H1 (cell line): ENCODE results near the gene TRMT6. TPM values are rescaled to one million over a fixed set of nuclear protein-coding genes. Genes with fewer than 3 reads are reported as not detected.

ENCODE experiments used
- BRCA1 ChIP-seq: IDR thresholded peaks from 2 replicates; pipeline ENCODE4 v1.6.1; 2012; ENCODE audit warnings: low read depth, low read length, improper control_type of control experiment
- CEBPB ChIP-seq: IDR thresholded peaks from 2 replicates; pipeline ENCODE4 v1.6.1; 2012; ENCODE audit warnings: low read depth, low read length
- CHD2 ChIP-seq: IDR thresholded peaks from 2 replicates; pipeline ENCODE4 v1.6.1; 2012; ENCODE audit warnings: low read length, improper control_type of control experiment
- CTBP2 ChIP-seq: IDR thresholded peaks from 2 replicates; pipeline ENCODE4 v1.7.0; 2011; ENCODE audit warnings: borderline replicate concordance, mild to moderate bottlenecking, moderate library complexity, mixed read lengths, low read length; ENCODE audit not compliant: insufficient read depth, insufficient read length
- EGR1 ChIP-seq: IDR thresholded peaks from 2 replicates; pipeline ENCODE4 v1.6.1; 2011; ENCODE audit warnings: low read depth, low read length, borderline replicate concordance
- EP300 ChIP-seq, 2 experiments: IDR thresholded peaks; 1 replicate in 1 of 2; 2 replicates in 1 of 2; pipeline ENCODE4 v1.6.1; 2011 to 2012; ENCODE audit warnings: low read depth in 2 of 2, low read length in 2 of 2, mild to moderate bottlenecking in 2 of 2, borderline replicate concordance in 1 of 2, inconsistent platforms in 1 of 2, moderate library complexity in 1 of 2
- GABPA ChIP-seq: IDR thresholded peaks from 2 replicates; pipeline ENCODE4 v1.6.1; 2011; ENCODE audit warnings: mild to moderate bottlenecking, low read length, moderate library complexity, borderline replicate concordance; ENCODE audit not compliant: insufficient read depth
- HDAC2 ChIP-seq, 2 experiments: fragments of 300-600 bp in 1 of 2; sonication (generic) in 1 of 2; IDR thresholded peaks; 2 replicates each; pipeline ENCODE4 v1.6.1; 2011 to 2012; ENCODE audit warnings: low read depth in 2 of 2, low read length in 2 of 2, mild to moderate bottlenecking in 2 of 2, moderate library complexity in 2 of 2, borderline replicate concordance in 1 of 2, inconsistent platforms in 1 of 2
- JUND ChIP-seq: IDR thresholded peaks from 2 replicates; pipeline ENCODE4 v1.6.1; 2011; ENCODE audit warnings: mild to moderate bottlenecking, improper control_type of control experiment, low read length
- KDM4A ChIP-seq: IDR thresholded peaks from one replicate; pipeline ENCODE4 v1.7.1; 2012; ENCODE audit warnings: low read depth, mild to moderate bottlenecking, moderate library complexity, low read length, inconsistent platforms; ENCODE audit not compliant: severe bottlenecking
- NANOG ChIP-seq: IDR thresholded peaks from 2 replicates; pipeline ENCODE4 v1.6.1; 2011; ENCODE audit warnings: low read length, low read depth, mild to moderate bottlenecking, inconsistent platforms; ENCODE audit not compliant: insufficient read depth, poor library complexity, severe bottlenecking
- POU5F1 ChIP-seq: IDR thresholded peaks from 2 replicates; pipeline ENCODE4 v1.6.1; 2011; ENCODE audit warnings: low read depth, mild to moderate bottlenecking, low read length, moderate library complexity
- SAP30 ChIP-seq: fragments of 300-600 bp; sonication (generic); IDR thresholded peaks from 2 replicates; pipeline ENCODE4 v1.7.1; 2012; ENCODE audit warnings: low read length, moderate library complexity, mild to moderate bottlenecking, inconsistent platforms; ENCODE audit not compliant: insufficient read depth, insufficient replicate concordance
- TAF7 ChIP-seq: optimal IDR thresholded peaks from 2 replicates; pipeline ENCODE3; 2011; ENCODE audit warnings: low read depth, mild to moderate bottlenecking, inconsistent platforms, low read length, moderate library complexity, borderline replicate concordance
- TBP ChIP-seq: IDR thresholded peaks from 2 replicates; pipeline ENCODE4 v1.6.1; 2011; ENCODE audit warnings: low read depth, low read length, improper control_type of control experiment
- TCF12 ChIP-seq: IDR thresholded peaks from 2 replicates; pipeline ENCODE4 v1.6.1; 2011; ENCODE audit warnings: low read depth, mild to moderate bottlenecking, low read length
- polyA plus RNA-seq, 7 experiments: library from polyadenylated mRNA; depleted of rRNA in 3 of 7; stranded (reverse) in 5 of 7; unstranded in 2 of 7; fragments of >200 nt in 5 of 7; fragments of 200-250 nt in 2 of 7; gene quantifications; 1 replicate in 5 of 7; 2 replicates in 1 of 7; 4 replicates in 1 of 7; pipeline versions ENCODE4 v1.2.1 to v1.2.3, GENCODE V29; 2011 to 2013; ENCODE audit warnings: missing spikeins in 2 of 7, mixed read lengths in 2 of 7
- total RNA-seq: library from RNA; stranded (reverse); fragmentation: NEBNext Ultra II Directional; extraction: Animal tissue kit (Norgen Biotek cat#: 25700); gene quantifications from 2 replicates; pipeline ENCODE4 v1.2.1, GENCODE V29; 2021
- TF ChIP-seq, protein P1 (sequence below): IDR thresholded peaks from 2 replicates; pipeline ENCODE4 v1.6.1; 2012; ENCODE audit warnings: inconsistent platforms
- TF ChIP-seq, protein P2 (sequence below): IDR thresholded peaks from 2 replicates; pipeline ENCODE4 v1.6.1; 2012; ENCODE audit warnings: inconsistent platforms
- TF ChIP-seq, protein P3 (sequence below): IDR thresholded peaks from 2 replicates; pipeline ENCODE4 v1.6.1; 2011; ENCODE audit warnings: low read depth, mild to moderate bottlenecking, low read length; ENCODE audit not compliant: insufficient read depth
- TF ChIP-seq, protein P4 (sequence below): IDR thresholded peaks from 2 replicates; pipeline ENCODE4 v1.6.1; 2011; ENCODE audit warnings: low read length, improper control_type of control experiment

TRMT6 gene
- total and polyA plus RNA-seq, 2 of the 8 experiments (the other 6 are each of a cell fraction or from before 2014, with no cell fraction given) = 6.9 to 23.3 TPM

DNA sequence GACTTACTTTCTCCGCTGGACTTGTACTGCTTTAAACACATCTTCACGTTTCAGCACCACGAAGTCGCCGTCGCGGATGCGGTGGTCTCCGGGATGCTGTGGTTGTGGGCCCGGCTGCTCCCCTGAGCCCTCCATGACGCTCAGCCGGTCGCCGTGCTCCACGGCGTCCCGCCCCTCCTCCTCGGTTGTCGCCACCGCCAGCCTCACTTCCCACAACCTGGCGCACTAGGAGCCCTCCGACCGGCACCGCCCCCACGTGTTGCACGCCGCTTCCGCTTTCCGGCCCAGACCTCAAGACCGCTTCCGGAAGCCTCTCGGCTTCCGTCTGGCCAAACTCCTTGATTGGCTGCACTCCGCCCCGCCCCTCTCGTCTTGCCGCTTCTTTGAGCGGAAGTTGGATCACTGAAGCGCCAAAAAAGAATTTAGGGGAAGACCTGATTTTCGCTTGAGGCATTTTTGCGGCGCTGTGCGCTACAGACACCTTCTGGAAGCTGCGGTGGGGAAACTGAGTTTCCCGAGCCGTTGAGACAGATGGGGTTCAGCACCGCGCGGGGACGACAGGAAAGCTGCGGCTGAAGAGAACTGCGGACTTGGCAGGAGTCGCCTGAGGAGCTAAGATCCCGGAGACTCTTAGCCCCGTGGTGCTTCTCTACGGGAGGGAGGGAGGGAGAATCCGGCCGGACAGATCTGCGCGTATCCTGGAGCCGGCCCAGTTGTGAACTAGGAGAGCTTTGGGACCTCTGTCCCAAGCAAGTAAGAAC lies at the start of gene TRMT6, which contains the start of gene MCM8 (continued):
- peak; percentile 62 for TF ChIP-seq KDM4A
- TF ChIP-seq SAP30 = no peak
- peak; percentile 85; the same call in 1 of the 2 replicates for TF ChIP-seq GABPA
- TF ChIP-seq, protein P1, sequence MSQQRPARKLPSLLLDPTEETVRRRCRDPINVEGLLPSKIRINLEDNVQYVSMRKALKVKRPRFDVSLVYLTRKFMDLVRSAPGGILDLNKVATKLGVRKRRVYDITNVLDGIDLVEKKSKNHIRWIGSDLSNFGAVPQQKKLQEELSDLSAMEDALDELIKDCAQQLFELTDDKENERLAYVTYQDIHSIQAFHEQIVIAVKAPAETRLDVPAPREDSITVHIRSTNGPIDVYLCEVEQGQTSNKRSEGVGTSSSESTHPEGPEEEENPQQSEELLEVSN = peak; percentile 90
- no peak for TF ChIP-seq CEBPB
- no peak for TF ChIP-seq CHD2
- TF ChIP-seq, protein P2, sequence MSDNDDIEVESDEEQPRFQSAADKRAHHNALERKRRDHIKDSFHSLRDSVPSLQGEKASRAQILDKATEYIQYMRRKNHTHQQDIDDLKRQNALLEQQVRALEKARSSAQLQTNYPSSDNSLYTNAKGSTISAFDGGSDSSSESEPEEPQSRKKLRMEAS = peak; percentile 97
- no peak for TF ChIP-seq TCF12
- TF ChIP-seq, protein P3, sequence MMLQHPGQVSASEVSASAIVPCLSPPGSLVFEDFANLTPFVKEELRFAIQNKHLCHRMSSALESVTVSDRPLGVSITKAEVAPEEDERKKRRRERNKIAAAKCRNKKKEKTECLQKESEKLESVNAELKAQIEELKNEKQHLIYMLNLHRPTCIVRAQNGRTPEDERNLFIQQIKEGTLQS = no peak; the same call in 1 of the 2 replicates
- TF ChIP-seq POU5F1 = no peak
- peak; percentile 54 for TF ChIP-seq TAF7
- TF ChIP-seq, protein P4, sequence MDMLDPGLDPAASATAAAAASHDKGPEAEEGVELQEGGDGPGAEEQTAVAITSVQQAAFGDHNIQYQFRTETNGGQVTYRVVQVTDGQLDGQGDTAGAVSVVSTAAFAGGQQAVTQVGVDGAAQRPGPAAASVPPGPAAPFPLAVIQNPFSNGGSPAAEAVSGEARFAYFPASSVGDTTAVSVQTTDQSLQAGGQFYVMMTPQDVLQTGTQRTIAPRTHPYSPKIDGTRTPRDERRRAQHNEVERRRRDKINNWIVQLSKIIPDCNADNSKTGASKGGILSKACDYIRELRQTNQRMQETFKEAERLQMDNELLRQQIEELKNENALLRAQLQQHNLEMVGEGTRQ = peak; percentile 79
- peak in 1 of 2 experiments; percentile 11; a peak in 1 of 3 replicates for TF ChIP-seq EP300 (IDR thresholded peaks at IDR 0.05; ENCODE audit: borderline replicate concordance in 1 of 2, low read depth in 2 of 2, low read length in 2 of 2)
- TF ChIP-seq HDAC2 (IDR thresholded peaks at IDR 0.05; ENCODE audit: borderline replicate concordance in 1 of 2, low read depth in 2 of 2, low read length in 2 of 2) = peak in 1 of 2 experiments; percentile 61; a peak in 1 of 4 replicates
- peak; percentile 91 for TF ChIP-seq EGR1
- TF ChIP-seq NANOG = no peak
- TF ChIP-seq BRCA1 = no peak
- TF ChIP-seq JUND = no peak
- TF ChIP-seq TBP = peak; percentile 74
- peak; percentile 69 for TF ChIP-seq CTBP2
